ENCODE measurements around the gene LCORL.

DNA sequence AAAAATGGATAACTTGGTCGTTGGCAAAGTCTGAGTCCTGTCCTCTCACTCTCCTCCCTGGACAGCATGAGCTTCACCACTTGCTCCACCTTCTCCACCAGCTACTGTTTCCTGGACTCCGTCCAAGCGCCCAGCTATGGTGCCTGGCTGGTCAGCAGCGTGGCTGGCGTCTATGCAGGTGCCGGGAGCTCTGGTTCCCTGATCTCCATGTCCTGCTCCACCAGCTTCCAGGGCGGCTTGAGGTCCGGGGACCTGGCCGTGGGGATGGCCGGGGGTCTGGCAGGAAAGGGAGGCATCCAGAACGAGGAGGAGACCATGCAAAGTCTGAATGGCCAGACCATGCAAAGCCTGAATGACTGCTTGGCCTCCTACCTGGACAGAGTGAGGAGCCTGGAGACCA is 109.9 kb downstream of the LCORL start:
- TF ChIP-seq CTCF (IDR thresholded peaks at IDR 0.05) (no peak), POLR2A (IDR thresholded peaks at IDR 0.05) (no peak)

Measured in thyroid gland (tissue), 4 donors.